Activated CD4-positive, alpha-beta memory T cell treated with anti-CD3 and anti-CD28 coated beads, Interleukin-2, amount 10 ng/mL, durations not matched to agents 7 days and 5 days (primary cell): Measurements from ENCODE around the gene SMYD3. TPM values are rescaled to one million over a fixed set of nuclear protein-coding genes. Genes with fewer than 3 reads are reported as not detected.
"Not testable (repeated sequence)": the region's sequence is repeated elsewhere in the genome, so short reads cannot be mapped to it uniquely, and the experiment has no call there.

Experiments used
- CTCF ChIA-PET: fragments of 350-600 bp; sonication (Branson Sonifier 250); formaldehyde crosslinking; loops from one replicate; lab custom pipeline; 2021; ENCODE audit warnings: antibody characterized with exemption, inconsistent platforms; lab: Charles Lee
- POLR2A ChIA-PET: fragments of 350-600 bp; sonication (Branson Sonifier 250); formaldehyde crosslinking; loops from one replicate; lab custom pipeline; 2021; ENCODE audit warnings: antibody characterized with exemption; lab: Charles Lee
- DNase-seq: peaks from one replicate; pipeline ENCODE4 v3.0.0-alpha.2; 2020
- H3K27ac Mint-ChIP-seq: one replicate; pipeline ENCODE4 v1.8.0; 2021; ENCODE audit warnings: mild to moderate bottlenecking, mixed read lengths
- H3K27me3 Mint-ChIP-seq: one replicate; pipeline ENCODE4 v1.8.0; 2021; ENCODE audit warnings: mixed read lengths
- H3K36me3 Mint-ChIP-seq: one replicate; pipeline ENCODE4 v1.8.0; 2021; ENCODE audit warnings: low read depth, mixed read lengths
- H3K4me1 Mint-ChIP-seq: one replicate; pipeline ENCODE4 v1.8.0; 2021; ENCODE audit warnings: mixed read lengths
- H3K4me3 Mint-ChIP-seq: one replicate; pipeline ENCODE4 v1.8.0; 2021; ENCODE audit warnings: mild to moderate bottlenecking, mixed read lengths
- H3K9me3 Mint-ChIP-seq: one replicate; pipeline ENCODE4 v1.8.0; 2021; ENCODE audit warnings: mixed read lengths
- total RNA-seq, 2 experiments: library from RNA; stranded (reverse); gene quantifications; one replicate each; pipeline ENCODE4 v1.2.3, GENCODE V29; 2021

Gene SMYD3
- total RNA-seq, 2 experiments from 2014 or later: 15.5 to 18.7 TPM

DNA sequence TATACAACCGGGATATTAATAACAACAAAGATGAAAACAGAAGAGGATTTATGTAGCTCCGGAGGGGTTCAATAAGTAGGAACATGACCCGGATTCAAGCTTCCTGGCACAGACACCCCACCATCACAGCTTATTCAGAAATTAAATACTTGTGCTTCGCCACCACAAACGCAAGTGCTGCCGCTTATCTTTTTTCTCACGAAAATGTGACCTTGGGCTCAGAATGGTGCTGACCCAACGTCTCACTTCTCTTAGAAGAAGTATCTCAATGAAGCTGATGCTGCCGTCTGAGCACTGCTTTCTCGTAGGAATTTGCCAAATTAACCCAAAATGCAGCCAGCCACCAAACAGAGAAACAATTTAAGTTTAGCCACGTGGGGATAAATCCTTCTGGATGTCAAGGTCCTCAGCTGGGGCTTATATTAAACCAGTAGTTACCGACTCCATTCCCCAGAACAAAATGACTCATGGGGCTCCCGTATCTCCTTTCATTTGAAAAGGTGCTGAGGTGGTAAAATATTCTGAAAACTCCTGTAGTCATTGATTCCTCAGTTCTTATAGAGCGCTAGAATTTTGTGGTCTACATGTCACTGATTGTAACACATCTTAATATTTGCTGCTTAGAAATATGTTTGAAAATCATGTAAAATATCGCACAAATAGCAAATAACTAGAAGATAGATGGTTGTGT is 466.7 kb downstream of the SMYD3 start:
- ChIA-PET POLR2A (no interaction called here), CTCF (no interaction called here)
- Mint-ChIP-seq H3K27me3 (no peaks in the 10 kb centered on the region), H3K4me1 (no peaks in the 10 kb centered on the region), H3K9me3 (no peaks in the 10 kb centered on the region), H3K4me3 (no peak overlapping the region), H3K36me3 (no peaks in the 10 kb centered on the region), H3K27ac (no peak overlapping the region)
- no peak for DNase-seq

DNA sequence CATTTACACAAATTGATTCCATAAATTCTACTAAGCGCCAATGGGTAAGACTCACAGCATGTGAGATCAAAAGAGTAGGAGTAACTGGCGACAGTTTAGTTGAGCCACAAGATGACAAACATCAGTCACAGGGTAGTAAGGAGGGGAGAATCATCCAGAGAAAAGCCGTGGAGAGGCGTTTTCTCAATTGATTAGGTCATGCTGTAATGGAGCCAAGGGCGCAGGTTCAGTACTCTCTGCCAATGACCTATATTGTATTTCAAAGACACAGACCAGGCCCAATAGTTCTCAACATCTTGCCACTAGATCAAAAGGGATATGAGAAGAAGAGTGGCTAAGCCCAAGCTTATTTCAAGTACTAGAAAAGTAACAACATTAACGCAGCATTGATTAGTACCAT is 467.5 kb downstream of the SMYD3 start:
- DNase-seq: no peak
- Mint-ChIP-seq H3K4me3 (no peak overlapping the region), H3K27me3 (no peaks in the 10 kb centered on the region), H3K36me3 (no peaks in the 10 kb centered on the region), H3K4me1 (no peaks in the 10 kb centered on the region), H3K27ac (no peak overlapping the region), H3K9me3 (no peaks in the 10 kb centered on the region)
- POLR2A ChIA-PET: no interaction called here
- CTCF ChIA-PET: no interaction called here

DNA sequence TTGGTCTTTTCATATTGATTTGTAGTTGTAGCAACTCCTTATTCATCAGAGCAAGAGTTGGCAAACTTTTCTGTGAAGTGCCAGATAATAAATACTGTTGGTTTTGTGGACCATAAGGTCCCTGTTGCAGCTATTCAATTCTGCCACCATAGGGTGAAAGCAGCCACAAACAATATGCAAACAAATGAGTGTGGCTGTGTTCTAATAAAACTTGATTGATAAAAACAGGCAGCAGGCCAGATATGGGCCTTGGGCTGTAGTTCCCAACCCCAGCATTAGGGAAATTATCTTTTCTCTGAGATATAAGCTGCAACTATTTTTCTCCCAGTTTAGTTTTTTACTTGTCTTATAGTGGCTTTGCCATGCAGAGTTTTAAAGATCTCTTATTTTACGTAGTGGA is 469.2 kb downstream of the SMYD3 start:
- DNase-seq: no peak
- Mint-ChIP-seq H3K27me3 (no peaks in the 10 kb centered on the region), H3K9me3 (no peaks in the 10 kb centered on the region), H3K4me3 (no peak overlapping the region), H3K4me1 (no peaks in the 10 kb centered on the region), H3K36me3 (no peaks in the 10 kb centered on the region), H3K27ac (no peak overlapping the region)
- ChIA-PET POLR2A (no interaction called here), CTCF (interaction anchor here (0.5 kb wide), 1 partner anchor 209 kb away, joined by 4 read pairs; no protein-coding TSS in a partner anchor)

DNA sequence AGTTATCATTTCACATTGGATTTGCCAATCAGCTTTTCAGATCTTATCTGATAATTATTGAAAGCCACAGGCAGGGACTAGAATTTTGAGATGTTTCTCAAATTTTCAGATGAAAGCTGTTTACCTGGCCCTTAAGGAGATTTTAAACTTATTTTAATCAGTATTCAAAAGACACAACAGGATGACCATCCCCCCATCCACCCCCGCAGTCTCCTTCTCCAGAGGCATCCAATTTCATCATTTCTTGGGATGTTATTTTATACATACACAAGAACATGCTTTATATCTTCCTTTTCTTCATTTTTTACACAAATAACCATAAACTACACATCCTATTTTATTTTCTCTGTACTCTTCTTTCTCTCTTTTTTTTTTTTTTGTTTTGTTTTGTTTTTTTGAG is 470.9 kb downstream of the SMYD3 start:
- no peaks in the 10 kb centered on the region for H3K9me3 Mint-ChIP-seq
- ChIA-PET CTCF (interaction anchor here (1.1 kb wide), 1 partner anchor 23 kb away, joined by 4 read pairs; no protein-coding TSS in a partner anchor), POLR2A (no interaction called here)
- H3K4me1 Mint-ChIP-seq: no peaks in the 10 kb centered on the region
- H3K27ac Mint-ChIP-seq: no peak overlapping the region
- no peak for DNase-seq
- no peaks in the 10 kb centered on the region for H3K27me3 Mint-ChIP-seq
- no peaks in the 10 kb centered on the region for H3K36me3 Mint-ChIP-seq
- no peak overlapping the region for H3K4me3 Mint-ChIP-seq

DNA sequence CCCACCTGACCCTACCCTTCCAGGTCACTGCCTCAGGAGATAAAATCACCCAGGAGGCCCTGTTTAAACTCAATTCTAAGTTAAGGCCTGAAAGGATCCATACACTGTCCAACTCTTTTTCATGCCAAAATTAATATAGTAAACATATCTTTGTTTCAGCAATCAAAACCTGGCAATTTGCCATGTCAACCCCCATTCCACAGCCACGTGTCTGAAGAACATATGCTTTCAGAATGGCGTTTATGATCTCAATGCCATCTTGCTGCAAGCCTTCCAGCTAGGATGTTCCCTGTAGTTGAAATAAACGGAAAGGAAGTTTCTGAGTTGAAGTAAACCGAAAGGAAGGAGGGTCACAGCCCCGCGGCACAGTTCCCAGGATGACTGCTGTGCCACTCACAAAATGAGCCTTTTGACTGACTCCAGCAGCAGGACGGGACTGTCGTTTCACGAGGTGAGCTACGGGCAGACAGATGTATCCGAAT is 472.0 kb downstream of the SMYD3 start:
- CTCF ChIA-PET: no interaction called here
- DNase-seq: no peak
- Mint-ChIP-seq H3K27me3 (no peaks in the 10 kb centered on the region), H3K4me3 (no peak overlapping the region), H3K9me3 (no peaks in the 10 kb centered on the region), H3K27ac (no peak overlapping the region), H3K36me3 (no peaks in the 10 kb centered on the region), H3K4me1 (no peaks in the 10 kb centered on the region)
- POLR2A ChIA-PET: no interaction called here

DNA sequence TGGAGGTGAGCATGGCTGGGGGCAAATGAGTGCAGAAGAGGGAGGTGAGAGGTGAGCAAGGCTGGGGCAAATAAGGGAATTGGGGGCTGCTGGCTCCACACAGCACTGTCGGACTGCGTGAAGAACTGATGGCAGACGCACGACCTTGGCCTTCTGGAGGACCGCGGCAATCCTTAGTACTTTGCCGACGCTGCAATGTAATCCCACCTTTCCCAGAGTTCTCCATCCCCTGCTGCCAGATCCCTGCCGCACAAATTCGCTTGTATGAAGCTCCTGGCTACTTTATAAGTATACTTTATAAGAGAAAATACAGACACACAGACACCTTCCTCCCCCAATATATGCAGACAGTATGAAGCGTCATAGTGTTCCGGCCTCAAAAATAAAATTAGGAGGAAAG is 472.4 kb downstream of the SMYD3 start:
- H3K36me3 Mint-ChIP-seq: no peaks in the 10 kb centered on the region
- H3K4me3 Mint-ChIP-seq: no peak overlapping the region
- ChIA-PET CTCF (no interaction called here), POLR2A (no interaction called here)
- no peaks in the 10 kb centered on the region for H3K4me1 Mint-ChIP-seq
- H3K9me3 Mint-ChIP-seq: no peaks in the 10 kb centered on the region
- H3K27me3 Mint-ChIP-seq: no peaks in the 10 kb centered on the region
- no peak overlapping the region for H3K27ac Mint-ChIP-seq
- no peak for DNase-seq

DNA sequence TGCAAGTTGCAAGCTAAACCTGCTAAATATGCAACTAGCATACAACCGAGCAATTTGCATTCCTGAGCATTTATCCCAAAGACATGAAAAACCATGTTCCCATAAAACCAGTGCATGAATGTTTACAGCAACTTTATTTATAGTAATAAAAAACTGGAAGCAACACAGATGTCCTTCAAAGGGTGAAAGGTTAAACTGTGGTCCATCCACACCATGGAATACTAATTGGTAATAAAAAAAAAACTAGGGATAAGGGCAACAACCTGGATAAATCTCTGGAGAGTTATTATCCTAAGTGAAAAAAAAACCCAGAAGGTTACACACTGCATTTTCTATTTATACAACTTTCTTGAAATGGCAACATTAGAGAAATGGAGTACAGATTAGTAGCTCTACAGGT is 474.1 kb downstream of the SMYD3 start:
- Mint-ChIP-seq H3K4me3 (no peak overlapping the region), H3K9me3 (no peaks in the 10 kb centered on the region), H3K27me3 (no peaks in the 10 kb centered on the region), H3K36me3 (no peaks in the 10 kb centered on the region), H3K4me1 (no peaks in the 10 kb centered on the region), H3K27ac (no peak overlapping the region)
- CTCF ChIA-PET: no interaction called here
- DNase-seq: no peak
- POLR2A ChIA-PET: no interaction called here

DNA sequence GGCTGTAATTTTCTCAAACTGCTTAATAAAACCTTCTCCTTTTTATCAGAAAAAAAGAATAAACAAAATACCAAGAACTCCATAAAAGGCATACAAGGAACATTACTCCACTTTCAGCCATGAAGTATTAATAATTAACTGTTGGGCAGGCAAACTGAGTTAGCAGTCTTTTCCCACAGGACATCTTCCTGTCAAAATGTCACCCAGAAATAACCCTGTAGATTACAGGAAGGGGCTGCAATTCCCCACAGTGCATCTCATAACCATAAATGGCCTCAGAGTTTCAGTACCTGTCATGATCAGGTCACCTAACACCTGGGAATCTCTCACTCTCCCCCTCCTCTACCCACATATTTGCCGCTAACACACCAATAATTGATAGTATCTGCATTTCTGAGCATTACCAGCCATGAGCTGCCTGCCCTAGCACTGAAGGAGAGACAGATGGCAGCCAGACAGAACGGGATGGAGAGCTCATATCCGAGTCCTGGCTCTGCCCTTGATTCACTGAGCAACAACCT is 475.0 kb downstream of the SMYD3 start:
- DNase-seq: no peak
- H3K9me3 Mint-ChIP-seq: no peaks in the 10 kb centered on the region
- CTCF ChIA-PET: no interaction called here
- no peaks in the 10 kb centered on the region for H3K36me3 Mint-ChIP-seq
- POLR2A ChIA-PET: no interaction called here
- no peaks in the 10 kb centered on the region for H3K27me3 Mint-ChIP-seq
- no peaks in the 10 kb centered on the region for H3K4me1 Mint-ChIP-seq
- H3K4me3 Mint-ChIP-seq: no peak overlapping the region
- H3K27ac Mint-ChIP-seq: no peak overlapping the region

DNA sequence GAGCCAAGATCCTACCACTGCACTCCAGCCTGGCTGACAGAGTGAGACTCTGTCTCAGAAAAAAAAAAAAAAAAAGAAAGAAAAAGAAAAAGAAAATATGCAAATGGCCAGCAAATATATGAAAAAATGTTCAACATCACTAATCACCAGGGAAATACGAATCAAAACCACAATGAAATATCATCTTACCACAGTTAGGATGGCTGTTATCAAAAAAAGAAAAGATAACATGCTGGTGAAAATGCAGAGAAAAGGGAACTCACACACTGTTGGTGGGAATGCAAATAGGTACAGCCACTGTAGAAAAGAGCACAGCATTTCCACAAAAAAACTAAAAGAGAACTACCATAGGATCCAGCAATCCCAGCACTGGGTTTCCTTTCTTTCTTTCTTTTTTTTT is 477.5 kb downstream of the SMYD3 start:
- Mint-ChIP-seq H3K27ac (no peak overlapping the region), H3K4me3 (no peak overlapping the region), H3K9me3 (no peaks in the 10 kb centered on the region), H3K36me3 (no peaks in the 10 kb centered on the region), H3K4me1 (no peaks in the 10 kb centered on the region), H3K27me3 (no peaks in the 10 kb centered on the region)
- POLR2A ChIA-PET: no interaction called here
- DNase-seq: no peak
- CTCF ChIA-PET: no interaction called here

DNA sequence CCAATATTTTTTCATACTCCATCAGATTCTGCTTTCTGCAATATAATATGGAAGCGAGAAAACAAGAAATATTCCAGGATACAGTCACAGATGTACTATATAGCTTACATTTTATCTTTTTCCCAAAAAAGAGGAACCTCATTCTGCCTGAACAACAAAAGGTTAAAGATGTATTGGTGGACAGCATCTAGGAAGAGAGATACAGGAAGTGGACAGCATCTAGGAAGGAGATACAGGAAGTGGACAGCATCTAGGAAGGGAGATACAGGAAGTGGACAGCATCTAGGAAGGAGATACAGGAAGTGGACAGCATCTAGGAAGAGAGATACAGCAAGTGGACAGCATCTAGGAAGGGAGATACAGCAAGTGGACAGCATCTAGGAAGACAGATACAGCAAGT is 483.0 kb downstream of the SMYD3 start:
- H3K4me3 Mint-ChIP-seq, H3K9me3 Mint-ChIP-seq, CTCF ChIA-PET, H3K27me3 Mint-ChIP-seq, POLR2A ChIA-PET, H3K27ac Mint-ChIP-seq, H3K36me3 Mint-ChIP-seq, DNase-seq: not testable (repeated sequence)
- H3K4me1 Mint-ChIP-seq: peaks cover 20% of the 10 kb centered on the region

DNA sequence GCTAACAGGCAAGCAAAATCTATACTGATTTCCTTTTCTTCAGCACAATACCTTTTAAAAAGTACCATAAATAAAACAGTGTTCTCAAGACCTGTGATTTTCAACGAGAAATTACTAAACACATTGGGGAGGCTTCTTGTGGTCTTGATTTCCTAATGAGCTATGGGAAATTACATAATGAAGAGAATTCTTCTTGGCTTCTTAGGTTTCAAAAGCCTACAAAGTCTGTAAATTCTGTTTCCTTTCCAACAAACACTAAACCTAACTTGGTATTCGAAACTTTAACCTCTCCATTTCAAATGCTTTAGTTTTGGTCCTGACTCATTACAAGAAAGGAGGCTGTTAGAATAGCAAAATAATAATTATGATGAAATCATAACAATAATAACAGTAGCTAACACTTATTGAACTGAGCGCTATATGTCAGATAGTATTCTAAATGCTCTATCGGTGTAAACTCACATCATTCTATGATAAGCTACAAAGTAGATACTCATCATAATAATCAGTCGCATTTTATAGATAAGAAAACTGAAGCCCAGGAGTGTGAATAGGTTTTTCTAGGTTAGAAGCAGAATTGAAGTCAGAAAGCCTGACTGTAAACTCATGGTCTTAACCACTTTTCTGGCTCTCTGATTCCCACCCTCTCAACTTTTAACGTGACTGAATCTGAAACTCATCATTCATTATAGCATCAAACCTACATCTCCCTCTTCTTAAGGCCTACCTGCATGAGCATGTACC is 486.7 kb downstream of the SMYD3 start:
- CTCF ChIA-PET: no interaction called here
- H3K36me3 Mint-ChIP-seq: no peaks in the 10 kb centered on the region
- H3K27ac Mint-ChIP-seq: peak overlapping the region; percentile 13
- DNase-seq: no peak
- H3K9me3 Mint-ChIP-seq: no peaks in the 10 kb centered on the region
- H3K27me3 Mint-ChIP-seq: no peaks in the 10 kb centered on the region
- no peak overlapping the region for H3K4me3 Mint-ChIP-seq
- peaks cover 20% of the 10 kb centered on the region for H3K4me1 Mint-ChIP-seq
- POLR2A ChIA-PET: no interaction called here

DNA sequence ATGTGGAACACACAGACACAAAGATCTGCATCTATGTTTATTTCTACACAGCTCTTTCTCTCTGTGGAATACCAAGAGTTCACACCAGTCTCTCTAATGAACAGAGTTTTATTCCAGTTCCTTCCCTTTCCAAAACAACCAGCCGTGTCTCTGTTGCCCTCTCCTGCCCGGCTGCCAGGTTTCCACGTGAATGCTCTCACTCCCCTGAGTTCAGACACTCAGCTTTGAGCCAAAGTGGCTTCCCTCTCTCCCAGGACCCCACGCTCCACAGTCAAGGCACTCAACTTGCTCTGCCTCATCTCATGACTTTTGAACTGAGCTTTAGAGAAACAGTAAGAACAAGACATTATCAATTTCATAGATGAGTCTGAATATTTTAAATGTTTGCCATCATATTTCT is 488.9 kb downstream of the SMYD3 start:
- CTCF ChIA-PET: no interaction called here
- Mint-ChIP-seq H3K36me3 (no peaks in the 10 kb centered on the region), H3K27me3 (no peaks in the 10 kb centered on the region), H3K27ac (no peak overlapping the region), H3K9me3 (no peaks in the 10 kb centered on the region), H3K4me1 (peaks cover 16% of the 10 kb centered on the region), H3K4me3 (no peak overlapping the region)
- no peak for DNase-seq
- POLR2A ChIA-PET: no interaction called here

DNA sequence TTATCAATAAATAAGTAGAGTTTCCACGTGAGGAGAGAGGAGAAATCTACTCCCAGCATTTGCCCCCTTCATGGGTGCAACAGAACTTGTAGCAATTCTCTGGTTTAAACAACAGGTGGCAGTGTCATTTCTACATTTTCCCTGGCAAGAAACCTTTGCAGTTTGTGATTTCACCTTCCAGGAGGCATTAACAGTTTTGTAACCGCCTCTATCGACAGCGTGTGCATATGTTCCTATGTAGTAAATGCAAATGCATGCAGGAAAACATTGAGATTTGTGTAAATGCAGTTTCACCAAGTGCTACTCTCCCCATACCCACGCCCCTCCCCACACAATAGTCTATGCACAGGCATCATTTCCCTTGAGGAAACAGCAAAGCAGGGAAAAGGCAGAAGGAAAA is 494.7 kb downstream of the SMYD3 start:
- no peaks in the 10 kb centered on the region for H3K9me3 Mint-ChIP-seq
- no peaks in the 10 kb centered on the region for H3K36me3 Mint-ChIP-seq
- H3K4me1 Mint-ChIP-seq: no peaks in the 10 kb centered on the region
- no peak for DNase-seq
- H3K4me3 Mint-ChIP-seq: no peak overlapping the region
- no peaks in the 10 kb centered on the region for H3K27me3 Mint-ChIP-seq
- CTCF ChIA-PET: interaction anchor here (0.9 to 1.2 kb wide), 4 partner anchors 10 to 477 kb away, joined by 3 to 6 read pairs (median 3); no protein-coding TSS in a partner anchor
- H3K27ac Mint-ChIP-seq: no peak overlapping the region
- POLR2A ChIA-PET: no interaction called here
